Natural killer cell treated with Interleukin-12 subunit alpha and Interleukin-12 subunit beta and Interleukin-15 and Interleukin-18, amount 100 ng/mL, for 72 hours (primary cell): ENCODE measurements around the gene NSUN2. TPM values are rescaled to one million over a fixed set of nuclear protein-coding genes. Genes with fewer than 3 reads are reported as not detected.
"Not testable (repeated sequence)": the region's sequence is repeated elsewhere in the genome, so short reads cannot be mapped to it uniquely, and the experiment has no call there.

Source experiments
- ATAC-seq, 2 donors: fragments of 150-1000 bp; cut with Tn5 transposase in 1 of 2; sonication (Bioruptor Pico), chemical (Tn5 transposase) in 1 of 2; 2 replicates each; pipeline ENCODE4 v1.10.0; 2021
- DNase-seq: peaks from one replicate; pipeline ENCODE4 v3.0.0; 2022; ENCODE audit warnings: low spot score
- H3K27ac Mint-ChIP-seq, 2 donors: 1 replicate in 1 of 2; 2 replicates in 1 of 2; pipeline ENCODE4 v1.8.0; 2022; ENCODE audit warnings: mixed read lengths in 2 of 2, mild to moderate bottlenecking in 1 of 2, moderate library complexity in 1 of 2
- H3K27me3 Mint-ChIP-seq, 2 donors: 1 replicate in 1 of 2; 2 replicates in 1 of 2; pipeline ENCODE4 v1.8.0; 2022; ENCODE audit warnings: mixed read lengths in 2 of 2
- H3K36me3 Mint-ChIP-seq: one replicate; pipeline ENCODE4 v1.8.0; 2022; ENCODE audit warnings: mixed read lengths
- H3K4me1 Mint-ChIP-seq, 2 donors: 1 replicate in 1 of 2; 2 replicates in 1 of 2; pipeline ENCODE4 v1.8.0; 2022; ENCODE audit warnings: low read depth in 2 of 2, mixed read lengths in 2 of 2, mild to moderate bottlenecking in 1 of 2
- H3K4me3 Mint-ChIP-seq: one replicate; pipeline ENCODE4 v1.8.0; 2022; ENCODE audit warnings: mixed read lengths
- H3K9me3 Mint-ChIP-seq: 2 replicates; pipeline ENCODE4 v1.8.0; 2022; ENCODE audit warnings: mixed read lengths
- total RNA-seq, 2 donors: library from RNA; stranded (reverse); gene quantifications; one replicate each; pipeline ENCODE4 v1.2.3, GENCODE V29; 2022

The NSUN2 gene
- total RNA-seq, 2 donors from 2014 or later, result 111 to 164 TPM

DNA sequence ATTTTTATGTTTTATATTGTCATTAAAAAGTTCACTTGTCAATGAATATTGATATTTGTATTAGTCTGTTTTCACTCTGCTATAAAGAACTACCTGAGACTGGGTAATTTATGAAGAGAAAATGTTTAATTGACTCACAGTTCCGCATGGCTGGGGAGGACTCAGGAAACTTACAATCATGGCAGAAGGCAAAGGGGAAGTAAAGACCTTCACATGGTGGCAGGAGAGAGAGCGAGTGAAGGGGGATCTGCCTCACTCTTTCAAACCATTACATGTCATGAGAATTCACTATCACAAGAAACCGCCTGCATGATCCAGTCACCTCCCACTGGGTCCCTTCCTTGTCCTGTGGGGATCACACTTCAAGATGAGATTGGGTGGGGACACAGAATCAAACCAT is 27.8 kb upstream of the NSUN2 start:
- no peaks in the 10 kb centered on the region for H3K27me3 Mint-ChIP-seq
- no peak for ATAC-seq
- no peaks in the 10 kb centered on the region for H3K9me3 Mint-ChIP-seq
- no peak for DNase-seq
- H3K4me1 Mint-ChIP-seq, result peaks cover 0 to 2% of the 10 kb centered on the region in 2 donors
- peaks cover 19% of the 10 kb centered on the region for H3K36me3 Mint-ChIP-seq
- H3K27ac Mint-ChIP-seq, result no peak overlapping the region
- no peak overlapping the region for H3K4me3 Mint-ChIP-seq

DNA sequence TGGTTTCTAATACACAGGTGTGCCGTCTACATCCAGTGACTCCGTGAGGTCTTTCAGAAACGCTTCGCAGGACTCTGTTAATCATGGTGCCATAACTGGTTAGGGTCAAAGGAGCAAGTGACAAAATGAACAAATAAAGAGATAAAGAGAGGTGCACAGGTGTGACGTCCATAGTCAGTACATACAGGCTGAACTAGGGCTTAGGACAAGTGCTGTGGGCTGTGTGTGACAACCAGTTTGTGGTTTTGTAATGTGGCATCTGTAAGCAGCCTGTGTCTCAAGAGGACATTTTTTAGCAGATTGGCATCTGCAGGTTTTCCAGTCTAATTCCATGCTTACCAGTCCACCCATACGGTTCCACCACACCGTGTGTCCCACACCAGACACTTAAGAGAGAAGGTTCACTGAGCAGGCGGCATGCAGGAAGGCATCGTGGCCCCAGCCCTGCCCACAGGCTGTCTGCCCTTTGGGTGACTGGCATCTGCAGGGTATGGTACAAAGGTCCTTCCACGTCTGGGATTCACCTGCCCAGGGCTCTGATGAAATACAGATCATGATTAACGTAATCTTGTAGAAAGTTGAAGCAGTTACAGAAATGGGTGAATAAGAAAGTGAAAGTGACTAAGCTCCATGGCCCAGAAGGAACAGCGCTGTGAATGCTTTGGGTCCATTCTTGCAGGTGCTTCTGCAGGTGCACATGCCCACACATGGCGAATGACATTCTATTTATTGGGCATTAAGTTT is 27.3 kb upstream of the NSUN2 start:
- H3K36me3 Mint-ChIP-seq, result peaks cover 24% of the 10 kb centered on the region
- H3K27ac Mint-ChIP-seq, result no peak overlapping the region
- no peak overlapping the region for H3K4me3 Mint-ChIP-seq
- ATAC-seq (no peak), DNase-seq (no peak)
- H3K4me1 Mint-ChIP-seq, result peaks cover 0 to 2% of the 10 kb centered on the region in 2 donors
- H3K9me3 Mint-ChIP-seq, result no peaks in the 10 kb centered on the region
- H3K27me3 Mint-ChIP-seq, result no peaks in the 10 kb centered on the region

DNA sequence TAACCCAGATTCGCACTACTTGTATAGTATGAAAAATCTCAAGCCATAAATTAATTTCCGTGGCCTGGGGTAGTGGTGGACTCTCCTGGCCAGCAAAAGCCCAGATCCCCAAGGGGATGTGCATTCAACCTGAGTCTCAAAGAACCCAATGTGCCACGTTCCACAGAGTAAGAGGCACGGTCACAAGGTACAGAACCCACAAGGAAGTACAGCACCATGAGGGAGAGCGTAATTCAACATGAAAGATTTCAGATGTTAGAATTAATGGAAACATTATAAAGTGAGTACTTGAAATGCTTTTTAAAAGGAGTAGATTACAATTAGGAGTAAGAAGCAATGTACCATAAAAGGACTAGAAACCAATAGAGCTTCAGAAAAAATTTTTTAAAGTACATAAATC is 23.8 kb upstream of the NSUN2 start:
- peaks cover 0 to 2% of the 10 kb centered on the region in 2 donors for H3K4me1 Mint-ChIP-seq
- no peak overlapping the region for H3K27ac Mint-ChIP-seq
- H3K4me3 Mint-ChIP-seq, result no peak overlapping the region
- no peaks in the 10 kb centered on the region for H3K9me3 Mint-ChIP-seq
- DNase-seq (no peak), ATAC-seq (no peak)
- H3K27me3 Mint-ChIP-seq, result no peaks in the 10 kb centered on the region
- H3K36me3 Mint-ChIP-seq, result peaks cover 20% of the 10 kb centered on the region

DNA sequence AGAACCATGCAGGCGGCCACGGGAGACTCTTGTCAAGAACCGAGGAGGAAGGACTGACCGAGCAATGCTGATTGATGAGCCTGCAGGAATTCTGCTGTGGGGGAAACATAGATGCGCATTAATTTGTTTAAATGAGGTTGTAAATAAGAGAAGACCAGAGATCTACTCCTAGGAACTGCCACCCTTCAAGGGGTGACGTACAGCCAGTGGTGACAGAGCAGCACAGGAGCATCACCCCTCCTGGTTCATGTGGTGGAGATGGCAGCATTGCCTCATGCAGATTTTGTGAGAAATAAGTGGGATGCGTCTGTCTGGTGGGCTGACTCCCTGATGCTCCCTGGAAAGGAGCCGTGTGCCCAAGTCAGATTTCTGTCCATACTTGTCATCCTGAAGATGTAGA is 22.6 kb upstream of the NSUN2 start:
- no peak overlapping the region for H3K27ac Mint-ChIP-seq
- H3K4me3 Mint-ChIP-seq, result no peak overlapping the region
- no peaks in the 10 kb centered on the region for H3K27me3 Mint-ChIP-seq
- H3K9me3 Mint-ChIP-seq, result no peaks in the 10 kb centered on the region
- DNase-seq (no peak), ATAC-seq (no peak)
- peaks cover 20% of the 10 kb centered on the region for H3K36me3 Mint-ChIP-seq
- H3K4me1 Mint-ChIP-seq, result peaks cover 0 to 2% of the 10 kb centered on the region in 2 donors

DNA sequence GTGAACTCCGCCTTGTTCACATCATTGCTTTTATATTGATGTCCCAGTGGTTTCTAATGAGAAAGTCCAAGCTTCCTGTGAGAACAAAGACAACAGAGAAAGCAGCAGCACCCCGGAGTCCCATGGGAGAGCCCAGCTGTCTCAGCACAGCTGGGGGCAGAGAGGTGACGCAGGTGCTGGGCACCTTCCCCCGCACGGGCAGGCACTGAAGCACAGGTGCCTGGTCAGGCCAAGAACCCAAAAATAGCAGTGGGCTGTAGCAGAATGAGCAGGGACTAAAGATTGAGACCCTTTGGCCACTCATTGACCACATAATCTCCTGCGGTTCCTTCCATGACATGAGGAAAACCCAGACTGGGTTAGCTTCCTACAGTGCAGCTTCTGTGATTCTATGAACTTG is 19.2 kb upstream of the NSUN2 start:
- Mint-ChIP-seq H3K9me3 (no peaks in the 10 kb centered on the region), H3K27ac (no peak overlapping the region), H3K36me3 (peaks cover 19% of the 10 kb centered on the region), H3K27me3 (no peaks in the 10 kb centered on the region), H3K4me1 (peaks cover 1 to 11% of the 10 kb centered on the region in 2 donors), H3K4me3 (no peak overlapping the region)
- DNase-seq (no peak), ATAC-seq (no peak)

DNA sequence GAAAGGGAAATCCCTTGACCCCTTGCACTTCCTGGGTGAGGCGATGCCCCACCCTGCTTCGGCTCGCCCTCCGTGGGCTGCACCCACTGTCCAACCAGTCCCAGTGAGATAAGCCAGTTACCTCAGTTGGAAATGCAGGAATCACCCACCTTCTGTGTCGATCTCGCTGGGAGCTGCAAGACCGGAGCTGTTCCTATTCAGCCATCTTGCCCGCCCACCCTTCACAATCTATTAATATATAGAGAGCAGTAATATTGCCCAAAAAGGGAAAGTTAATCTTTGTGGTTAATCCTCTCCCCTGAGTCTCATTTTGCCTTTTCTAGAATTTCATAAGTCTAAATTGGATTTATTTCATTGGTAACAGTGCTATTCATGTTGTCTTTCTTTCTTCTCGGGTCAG is 16.8 kb upstream of the NSUN2 start:
- DNase-seq, result no peak
- Mint-ChIP-seq H3K27me3 (no peaks in the 10 kb centered on the region), H3K9me3 (no peaks in the 10 kb centered on the region), H3K36me3 (no peaks in the 10 kb centered on the region), H3K4me1 (peaks cover 8 to 21% of the 10 kb centered on the region in 2 donors), H3K4me3 (no peak overlapping the region), H3K27ac (no peak overlapping the region)
- no peak for ATAC-seq

DNA sequence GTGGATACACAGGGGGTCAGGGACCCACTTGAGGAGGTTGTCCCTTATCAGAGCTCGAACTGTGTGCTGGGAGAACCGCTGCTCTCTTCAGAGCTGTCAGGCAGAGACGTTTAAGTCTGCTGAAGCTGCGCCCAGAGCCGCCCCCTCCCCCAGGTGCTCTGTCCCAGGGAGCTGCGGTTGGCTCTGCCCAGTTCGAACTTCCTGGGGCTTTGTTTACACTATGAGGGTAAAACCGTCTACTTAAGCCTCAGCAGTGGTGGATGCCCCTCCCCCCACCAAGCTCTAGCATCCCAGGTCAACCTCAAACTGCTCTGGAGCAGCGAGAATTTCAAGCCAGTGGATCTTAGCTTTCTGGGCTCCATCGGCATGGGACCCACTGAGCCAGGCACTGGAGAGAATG is 16.3 kb upstream of the NSUN2 start:
- ATAC-seq (no peak), DNase-seq (no peak)
- no peaks in the 10 kb centered on the region for H3K9me3 Mint-ChIP-seq
- no peaks in the 10 kb centered on the region for H3K27me3 Mint-ChIP-seq
- no peak overlapping the region for H3K4me3 Mint-ChIP-seq
- H3K27ac Mint-ChIP-seq, result no peak overlapping the region
- peaks cover 8 to 24% of the 10 kb centered on the region in 2 donors for H3K4me1 Mint-ChIP-seq
- no peaks in the 10 kb centered on the region for H3K36me3 Mint-ChIP-seq

DNA sequence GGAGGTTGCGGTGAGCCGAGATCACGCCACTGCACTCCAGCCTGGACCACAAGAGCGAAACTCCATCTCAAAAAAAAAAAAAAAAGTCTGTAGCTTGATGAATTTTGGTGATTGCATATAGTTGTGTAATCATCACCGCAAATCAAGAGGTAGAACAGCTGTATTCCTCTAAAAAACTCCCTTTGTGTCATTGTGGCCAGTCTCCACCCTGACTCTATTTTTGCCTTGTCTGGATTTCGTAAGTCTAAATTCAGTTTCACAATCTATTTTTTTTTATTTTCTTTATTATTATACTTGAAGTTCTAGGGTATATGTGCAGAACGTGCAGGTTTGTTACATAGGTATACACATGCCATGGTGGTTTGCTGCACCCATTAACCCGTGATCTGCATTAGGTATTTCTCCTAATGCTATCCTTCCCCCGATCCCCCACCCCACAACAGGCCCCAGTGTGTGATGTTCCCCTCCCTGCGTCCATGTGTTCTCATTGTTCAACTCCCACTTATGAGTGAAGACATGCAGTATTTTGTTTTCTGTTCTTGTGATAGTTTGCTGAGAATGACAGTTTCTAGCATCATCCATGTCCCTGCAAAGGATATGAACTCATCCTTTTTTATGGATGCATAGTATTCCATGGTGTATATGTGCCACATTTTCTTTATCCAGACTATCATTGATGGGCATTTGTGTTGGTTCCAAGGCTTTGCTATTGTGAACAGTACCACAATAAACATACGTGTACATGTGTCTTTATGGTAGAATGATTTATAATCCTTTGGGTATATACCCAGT is 12.9 kb upstream of the NSUN2 start:
- DNase-seq, H3K9me3 Mint-ChIP-seq, H3K27ac Mint-ChIP-seq, H3K36me3 Mint-ChIP-seq, H3K27me3 Mint-ChIP-seq, H3K4me3 Mint-ChIP-seq, ATAC-seq: not testable (repeated sequence)
- peaks cover 8 to 24% of the 10 kb centered on the region in 2 donors for H3K4me1 Mint-ChIP-seq

DNA sequence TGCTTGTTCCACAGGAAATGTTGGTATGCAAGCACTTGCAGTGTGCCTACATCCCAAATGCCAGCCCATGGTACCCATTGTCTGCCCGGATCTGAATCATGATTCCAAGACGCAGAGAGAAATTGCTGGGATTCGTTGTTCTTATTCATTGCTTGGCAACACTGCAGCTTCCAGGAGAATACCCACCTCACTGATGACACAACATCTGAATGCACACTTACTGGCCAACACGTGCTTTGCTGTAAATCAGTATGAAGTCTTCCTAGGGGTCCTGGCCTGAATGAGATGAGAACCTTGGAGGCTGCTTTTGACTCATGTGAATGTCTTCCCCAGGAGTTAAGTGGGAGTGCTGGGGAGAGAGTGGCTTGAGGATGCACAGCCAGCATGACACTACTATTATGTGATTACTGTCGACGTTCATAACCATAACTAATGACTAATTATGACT is 12.0 kb upstream of the NSUN2 start:
- Mint-ChIP-seq H3K4me3 (no peak overlapping the region), H3K4me1 (peaks cover 8 to 22% of the 10 kb centered on the region in 2 donors), H3K9me3 (no peaks in the 10 kb centered on the region), H3K27me3 (no peaks in the 10 kb centered on the region), H3K36me3 (no peaks in the 10 kb centered on the region), H3K27ac (no peak overlapping the region)
- ATAC-seq, result no peak
- DNase-seq, result no peak

DNA sequence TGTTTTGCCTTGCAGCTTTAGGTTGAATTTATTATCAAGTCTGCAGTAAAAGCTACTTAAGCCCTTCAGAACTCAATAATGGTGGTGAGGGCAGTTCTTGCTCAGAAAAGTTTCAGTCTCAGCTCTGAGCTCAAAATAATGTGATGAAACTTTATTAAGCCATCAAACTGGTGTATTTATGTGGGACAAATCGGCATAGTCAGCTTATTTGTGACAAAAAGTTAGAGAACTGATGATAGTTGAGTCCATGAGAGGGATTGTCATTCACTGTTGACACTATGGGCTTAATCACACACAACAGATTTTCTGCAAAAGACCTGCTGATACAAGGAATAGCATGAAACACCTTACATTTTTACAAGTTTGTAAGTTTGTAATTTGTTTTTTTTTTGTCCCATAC is 9.8 kb upstream of the NSUN2 start:
- no peak overlapping the region for H3K27ac Mint-ChIP-seq
- no peaks in the 10 kb centered on the region for H3K36me3 Mint-ChIP-seq
- no peak overlapping the region for H3K4me3 Mint-ChIP-seq
- ATAC-seq, result no peak
- H3K27me3 Mint-ChIP-seq, result no peaks in the 10 kb centered on the region
- peaks cover 8 to 17% of the 10 kb centered on the region in 2 donors for H3K4me1 Mint-ChIP-seq
- no peaks in the 10 kb centered on the region for H3K9me3 Mint-ChIP-seq
- no peak for DNase-seq

DNA sequence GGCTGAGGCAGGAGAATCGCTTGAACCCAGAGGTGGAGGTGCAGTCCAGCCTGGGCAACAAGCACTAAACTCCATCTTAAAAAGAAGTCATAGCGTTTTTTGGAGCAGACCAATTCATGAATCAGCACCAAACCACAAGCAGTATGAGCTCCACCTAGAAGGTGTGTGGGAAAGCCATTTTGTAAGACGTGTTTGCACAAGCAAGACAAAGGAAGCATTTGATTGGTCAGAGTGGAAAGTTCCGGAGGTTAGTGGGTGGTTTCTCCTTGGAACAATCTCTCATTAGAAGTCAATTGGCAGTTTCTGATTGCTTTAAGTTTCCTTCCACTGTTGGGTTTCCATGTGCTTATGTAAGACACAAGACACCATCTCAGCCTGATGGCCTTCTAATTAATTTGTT is 5.4 kb upstream of the NSUN2 start:
- Mint-ChIP-seq H3K4me3 (no peak overlapping the region), H3K4me1 (peaks cover 0 to 4% of the 10 kb centered on the region in 2 donors), H3K27ac (no peak overlapping the region), H3K36me3 (no peaks in the 10 kb centered on the region), H3K27me3 (no peaks in the 10 kb centered on the region), H3K9me3 (no peaks in the 10 kb centered on the region)
- DNase-seq (no peak), ATAC-seq (no peak)

DNA sequence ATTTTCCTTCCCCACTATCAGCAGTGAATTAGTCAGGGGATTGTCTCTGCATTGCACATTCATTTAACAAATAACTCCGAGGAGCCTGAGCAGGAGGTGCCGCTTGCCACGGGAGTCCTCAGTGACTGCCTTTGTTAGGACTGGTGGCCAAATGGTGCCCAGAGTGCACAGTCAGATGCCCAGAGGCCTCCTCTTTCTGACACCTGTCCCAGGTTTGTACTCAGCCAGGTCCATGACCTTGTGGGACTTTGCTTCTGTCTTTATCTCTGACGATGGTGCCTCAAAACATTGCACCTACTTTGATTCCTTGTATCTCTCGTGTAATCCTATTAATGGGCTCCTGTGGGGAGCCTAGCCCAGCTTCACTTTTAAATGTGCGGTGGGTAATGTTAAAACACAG is 4.7 kb upstream of the NSUN2 start:
- Mint-ChIP-seq H3K4me1 (peaks cover under 1 to 4% of the 10 kb centered on the region in 2 donors), H3K4me3 (no peak overlapping the region), H3K27ac (no peak overlapping the region), H3K27me3 (no peaks in the 10 kb centered on the region), H3K9me3 (no peaks in the 10 kb centered on the region), H3K36me3 (peaks cover under 1% of the 10 kb centered on the region)
- DNase-seq (no peak), ATAC-seq (no peak)

DNA sequence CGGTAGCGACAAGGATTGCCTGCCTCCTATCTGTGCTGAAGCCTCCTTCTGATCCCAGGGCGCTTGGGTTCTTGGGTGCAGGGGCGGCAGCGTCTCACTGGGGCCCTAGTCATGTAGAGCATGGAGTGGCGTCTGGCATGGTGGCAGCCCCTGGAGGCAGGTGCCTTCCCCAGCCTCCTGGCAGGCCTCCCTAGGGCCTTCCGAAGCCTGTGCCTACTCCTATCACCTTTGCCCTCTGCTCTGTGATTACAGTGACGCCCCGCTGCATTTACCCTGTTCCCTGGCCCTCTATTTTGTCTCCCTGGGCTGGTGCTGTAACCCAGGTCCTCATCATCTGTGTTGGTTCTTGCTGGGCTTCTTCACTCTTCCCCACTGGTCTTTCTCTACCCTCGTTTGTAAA is 4.2 kb upstream of the NSUN2 start:
- no peak overlapping the region for H3K4me3 Mint-ChIP-seq
- H3K4me1 Mint-ChIP-seq, result peaks cover 6 to 9% of the 10 kb centered on the region in 2 donors
- no peak for ATAC-seq
- H3K27ac Mint-ChIP-seq, result no peak overlapping the region
- DNase-seq, result no peak
- peaks cover 6% of the 10 kb centered on the region for H3K36me3 Mint-ChIP-seq
- no peaks in the 10 kb centered on the region for H3K9me3 Mint-ChIP-seq
- H3K27me3 Mint-ChIP-seq, result no peaks in the 10 kb centered on the region

DNA sequence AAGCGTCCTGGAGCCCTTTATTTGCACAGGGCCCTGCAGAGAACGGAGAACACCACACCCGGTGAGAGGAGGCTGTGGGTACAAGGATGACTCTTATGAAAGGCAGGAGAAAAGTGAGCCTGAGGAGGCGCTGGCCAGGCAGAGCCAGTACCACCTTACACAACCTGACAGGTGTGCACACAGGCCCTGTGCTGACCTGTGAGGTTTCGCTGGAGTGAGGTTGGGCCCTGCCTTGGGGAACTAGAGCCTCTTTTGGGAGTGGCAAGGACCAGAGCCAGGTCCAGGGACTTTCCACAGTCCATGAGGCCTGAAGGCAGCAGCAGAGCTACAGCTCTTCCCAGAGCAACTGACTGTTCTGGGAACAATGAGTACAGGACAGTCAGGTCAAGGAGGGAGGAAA is 3.4 kb upstream of the NSUN2 start:
- ATAC-seq (no peak), DNase-seq (no peak)
- H3K27ac Mint-ChIP-seq, result no peak overlapping the region
- no peak overlapping the region for H3K4me3 Mint-ChIP-seq
- H3K9me3 Mint-ChIP-seq, result no peaks in the 10 kb centered on the region
- no peaks in the 10 kb centered on the region for H3K27me3 Mint-ChIP-seq
- H3K4me1 Mint-ChIP-seq, result peaks cover 11 to 13% of the 10 kb centered on the region in 2 donors
- peaks cover 8% of the 10 kb centered on the region for H3K36me3 Mint-ChIP-seq
